GM06990 (cell line): ENCODE results near the gene CCDC85C.

ENCODE experiments used
- DNase-seq: peaks from one replicate; pipeline ENCODE4 v3.0.0-alpha.2; 2011; ENCODE audit not compliant: insufficient read length; ENCODE audit errors: extremely low read depth
- H3K27me3 ChIP-seq: replicated peaks from 2 replicates; pipeline ENCODE4 v1.6.0; 2011; ENCODE audit warnings: low read length; ENCODE audit not compliant: control insufficient read depth, insufficient read depth
- H3K36me3 ChIP-seq: 2 replicates; pipeline ENCODE4 v1.5.1; 2011; ENCODE audit warnings: low read length; ENCODE audit not compliant: control insufficient read depth, insufficient read depth
- H3K4me3 ChIP-seq: replicated peaks from 2 replicates; pipeline ENCODE4 v1.5.1; 2011; ENCODE audit warnings: low read depth, mild to moderate bottlenecking, control low read depth, low read length
- TF ChIP-seq, protein P1 (sequence below): IDR thresholded peaks from 2 replicates; pipeline ENCODE4 v1.5.1; 2011; ENCODE audit warnings: low read length, control low read depth, mild to moderate bottlenecking, inconsistent platforms; ENCODE audit not compliant: insufficient read depth, poor library complexity, severe bottlenecking

CCDC85C gene

DNA sequence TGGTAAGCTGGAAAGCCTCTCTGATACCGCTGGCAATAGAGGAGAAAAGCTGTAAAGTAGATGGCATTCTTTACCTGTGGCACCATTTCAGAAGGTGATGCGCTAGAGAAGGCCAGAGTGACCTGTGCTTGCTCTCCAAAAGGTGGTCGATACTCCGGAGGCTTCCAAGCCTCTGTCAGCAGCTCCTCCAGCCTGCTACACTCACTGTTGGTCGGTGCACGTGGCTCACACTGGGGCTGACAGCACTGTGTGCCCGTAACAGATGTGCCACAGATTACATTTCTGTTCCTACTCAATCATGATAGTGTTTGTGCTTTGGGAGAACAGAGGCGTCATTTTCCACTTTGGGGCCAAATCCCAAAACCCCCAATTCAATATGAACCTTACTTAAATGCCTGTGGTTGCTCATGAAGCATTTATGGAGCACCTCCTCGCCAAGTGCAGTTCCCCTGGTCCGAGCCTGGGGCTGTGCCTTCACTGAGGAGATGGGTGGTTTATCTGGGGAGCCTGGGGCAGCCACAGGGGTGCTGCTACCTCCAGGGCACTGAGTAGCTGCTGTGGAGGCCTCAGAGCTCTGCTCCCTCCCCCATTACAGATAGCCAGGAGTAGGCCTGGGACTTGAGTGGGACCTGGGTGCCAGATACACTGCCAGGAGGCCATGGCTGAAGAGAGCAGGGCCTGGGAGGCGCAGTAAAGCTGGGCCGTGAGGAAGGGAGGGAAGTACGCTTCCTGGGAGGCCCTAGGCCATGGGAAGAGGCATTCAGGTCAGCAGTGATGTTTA is 96.0 kb downstream of the CCDC85C start:
- DNase-seq = no peak
- H3K4me3 ChIP-seq = no peak overlapping the region
- TF ChIP-seq, protein P1, sequence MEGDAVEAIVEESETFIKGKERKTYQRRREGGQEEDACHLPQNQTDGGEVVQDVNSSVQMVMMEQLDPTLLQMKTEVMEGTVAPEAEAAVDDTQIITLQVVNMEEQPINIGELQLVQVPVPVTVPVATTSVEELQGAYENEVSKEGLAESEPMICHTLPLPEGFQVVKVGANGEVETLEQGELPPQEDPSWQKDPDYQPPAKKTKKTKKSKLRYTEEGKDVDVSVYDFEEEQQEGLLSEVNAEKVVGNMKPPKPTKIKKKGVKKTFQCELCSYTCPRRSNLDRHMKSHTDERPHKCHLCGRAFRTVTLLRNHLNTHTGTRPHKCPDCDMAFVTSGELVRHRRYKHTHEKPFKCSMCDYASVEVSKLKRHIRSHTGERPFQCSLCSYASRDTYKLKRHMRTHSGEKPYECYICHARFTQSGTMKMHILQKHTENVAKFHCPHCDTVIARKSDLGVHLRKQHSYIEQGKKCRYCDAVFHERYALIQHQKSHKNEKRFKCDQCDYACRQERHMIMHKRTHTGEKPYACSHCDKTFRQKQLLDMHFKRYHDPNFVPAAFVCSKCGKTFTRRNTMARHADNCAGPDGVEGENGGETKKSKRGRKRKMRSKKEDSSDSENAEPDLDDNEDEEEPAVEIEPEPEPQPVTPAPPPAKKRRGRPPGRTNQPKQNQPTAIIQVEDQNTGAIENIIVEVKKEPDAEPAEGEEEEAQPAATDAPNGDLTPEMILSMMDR = no peak
- peaks cover 39% of the 10 kb centered on the region for H3K36me3 ChIP-seq
- no peaks in the 10 kb centered on the region for H3K27me3 ChIP-seq

DNA sequence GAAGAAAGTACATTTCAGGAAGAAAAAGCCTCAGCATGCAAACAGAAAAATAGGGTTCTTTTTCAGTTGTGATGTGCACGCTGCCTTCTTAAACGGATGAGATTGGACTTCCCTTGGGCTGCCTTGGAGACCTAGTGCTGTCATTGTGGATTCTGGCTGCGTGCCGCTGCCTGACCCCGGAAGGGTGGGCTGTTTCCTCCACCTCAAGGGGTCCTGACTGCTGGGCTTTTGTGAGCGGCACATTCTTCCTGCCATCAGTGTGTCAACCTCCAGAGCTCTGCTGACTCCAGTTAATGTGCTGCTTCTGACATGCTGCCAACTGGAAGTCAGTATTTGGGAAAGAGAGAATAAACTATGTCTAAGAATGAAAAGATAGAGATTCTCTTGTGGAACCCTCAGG is 97.7 kb downstream of the CCDC85C start:
- TF ChIP-seq, protein P1 = no peak
- no peaks in the 10 kb centered on the region for H3K27me3 ChIP-seq
- H3K36me3 ChIP-seq = peaks cover 43% of the 10 kb centered on the region
- DNase-seq = no peak
- H3K4me3 ChIP-seq = no peak overlapping the region

GRCh38 chr14:99505089-99505488 is 98.9 kb downstream of the CCDC85C start:
- Histone ChIP-seq H3K4me3 (no peak overlapping the region), H3K36me3 (peaks cover 42% of the 10 kb centered on the region), H3K27me3 (no peaks in the 10 kb centered on the region)
- DNase-seq = no peak
- TF ChIP-seq, protein P1 = no peak

DNA sequence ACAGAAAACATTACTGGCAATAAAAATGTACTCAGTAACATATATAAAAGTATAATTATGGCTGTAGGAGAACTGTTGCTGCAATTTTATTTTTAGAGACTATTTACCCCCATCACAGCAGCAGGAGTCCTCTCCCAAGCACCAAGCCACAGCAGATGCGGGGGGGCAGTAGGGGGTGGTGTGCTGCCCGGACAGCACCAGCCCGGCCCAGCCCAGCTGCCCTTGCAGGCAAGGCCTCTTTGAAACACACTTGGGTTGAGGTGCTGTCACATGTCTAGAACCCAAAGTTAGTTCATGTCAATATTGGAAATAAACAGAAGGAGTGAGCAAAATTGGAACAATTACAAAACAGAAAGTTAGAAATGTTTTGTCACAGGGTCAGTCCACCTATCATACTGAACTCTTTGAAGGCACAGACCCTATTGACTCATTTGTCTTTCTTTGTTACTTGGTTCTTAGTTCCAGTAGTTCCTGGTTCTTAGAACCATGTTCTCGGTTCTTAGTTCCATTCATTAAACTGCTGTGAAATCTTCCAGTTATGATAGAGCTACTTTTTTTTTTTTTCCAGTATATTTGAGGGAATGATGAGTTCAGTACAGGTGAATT is 100.1 kb downstream of the CCDC85C start:
- TF ChIP-seq, protein P1 = no peak
- peaks cover 35% of the 10 kb centered on the region for H3K36me3 ChIP-seq
- H3K4me3 ChIP-seq = no peak overlapping the region

DNA sequence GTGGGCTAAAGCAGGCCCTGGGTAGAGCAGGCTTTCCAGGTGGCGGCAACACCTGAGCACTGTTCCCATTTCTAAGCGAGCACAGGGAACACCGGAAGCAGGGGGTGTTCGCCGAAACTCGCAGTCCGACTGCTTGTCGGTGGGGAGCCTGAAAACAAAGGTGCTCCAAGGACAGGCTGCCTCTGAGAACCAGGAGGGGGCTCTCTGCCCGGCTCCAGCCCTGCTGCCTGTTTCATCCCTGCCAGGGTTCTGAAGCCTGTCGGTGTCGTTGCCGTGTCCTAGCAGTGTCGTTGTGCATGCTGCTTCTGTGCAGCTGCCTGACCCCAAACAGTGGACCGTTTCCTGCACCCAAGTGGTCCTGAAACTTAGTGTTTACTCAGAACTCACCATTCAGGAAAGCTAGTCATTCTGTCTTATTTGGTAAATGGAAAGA is 101.0 kb downstream of the CCDC85C start:
- peaks cover 27% of the 10 kb centered on the region for H3K36me3 ChIP-seq
- TF ChIP-seq, protein P1 = no peak
- H3K4me3 ChIP-seq = no peak overlapping the region

More for the DNA sequence above, 100.1 kb downstream of the CCDC85C start:
- H3K27me3 ChIP-seq = no peaks in the 10 kb centered on the region
- DNase-seq = no peak

More for the DNA sequence above, 101.0 kb downstream of the CCDC85C start:
- DNase-seq = no peak
- no peaks in the 10 kb centered on the region for H3K27me3 ChIP-seq
